ENCODE results near the gene SETX.

The SETX gene

GRCh38 chr9:132346177-132346576, 8.6 kb downstream of the SETX start:
- Histone ChIP-seq H3K79me2 (ENCODE audit: low read length) (peaks cover 24% of the 10 kb centered on the region), H2AFZ (ENCODE audit: low read depth, low read length) (no peak overlapping the region), H3K4me2 (ENCODE audit: low read length) (no peak overlapping the region), H3K27ac (ENCODE audit: low read length) (no peak overlapping the region), H3K4me3 (ENCODE audit: low read length) (no peak overlapping the region), H4K20me1 (ENCODE audit: insufficient read depth, low read length) (peaks cover 13% of the 10 kb centered on the region; the same call in 1 of the 2 replicates), H3K36me3 (replicated peaks; ENCODE audit: low read depth, low read length) (peaks cover 68% of the 10 kb centered on the region), H3K4me1 (ENCODE audit: low read length) (peaks cover 8% of the 10 kb centered on the region), H3K9ac (ENCODE audit: low read length) (no peak overlapping the region), H3K27me3 (ENCODE audit: low read depth, low read length) (no peaks in the 10 kb centered on the region), H3K9me3 (ENCODE audit: insufficient read depth, low read length) (no peaks in the 10 kb centered on the region)
- TF ChIP-seq CTCF (IDR thresholded peaks at IDR 0.05; ENCODE audit: low read depth, low read length) (no peak), EZH2phosphoT487 (IDR thresholded peaks at IDR 0.05; ENCODE audit: low read depth) (no peak)

GRCh38 chr9:132341177-132341840, 13.5 kb downstream of the SETX start:
- no peak for TF ChIP-seq EZH2phosphoT487 (IDR thresholded peaks at IDR 0.05; ENCODE audit: low read depth)
- no peak for TF ChIP-seq CTCF (IDR thresholded peaks at IDR 0.05; ENCODE audit: low read depth, low read length)
- H3K4me3 ChIP-seq (ENCODE audit: low read length) = no peak overlapping the region
- H2AFZ ChIP-seq (ENCODE audit: low read depth, low read length) = no peak overlapping the region
- no peak overlapping the region for H3K27ac ChIP-seq (ENCODE audit: low read length)
- H3K4me2 ChIP-seq (ENCODE audit: low read length) = no peak overlapping the region
- H3K79me2 ChIP-seq (ENCODE audit: low read length) = no peaks in the 10 kb centered on the region; the same call in 1 of the 2 replicates
- H3K9me3 ChIP-seq (ENCODE audit: insufficient read depth, low read length) = no peaks in the 10 kb centered on the region
- H3K9ac ChIP-seq (ENCODE audit: low read length) = no peak overlapping the region
- H3K27me3 ChIP-seq (ENCODE audit: low read depth, low read length) = no peaks in the 10 kb centered on the region
- peaks cover 8% of the 10 kb centered on the region; the same call in 1 of the 2 replicates for H4K20me1 ChIP-seq (ENCODE audit: insufficient read depth, low read length)
- peaks cover 66% of the 10 kb centered on the region for H3K36me3 ChIP-seq (replicated peaks; ENCODE audit: low read depth, low read length)
- H3K4me1 ChIP-seq (ENCODE audit: low read length) = no peaks in the 10 kb centered on the region

GRCh38 chr9:132334364-132334763, 20.4 kb downstream of the SETX start:
- peaks cover 66% of the 10 kb centered on the region for H3K36me3 ChIP-seq (replicated peaks; ENCODE audit: low read depth, low read length)

GRCh38 chr9:132333556-132333955, 21.2 kb downstream of the SETX start:
- H3K4me1 ChIP-seq (ENCODE audit: low read length) = no peaks in the 10 kb centered on the region
- H2AFZ ChIP-seq (ENCODE audit: low read depth, low read length) = no peak overlapping the region
- no peak overlapping the region for H3K27ac ChIP-seq (ENCODE audit: low read length)
- H3K4me3 ChIP-seq (ENCODE audit: low read length) = no peak overlapping the region
- no peak overlapping the region for H3K4me2 ChIP-seq (ENCODE audit: low read length)
- TF ChIP-seq CTCF (IDR thresholded peaks at IDR 0.05; ENCODE audit: low read depth, low read length) (no peak), EZH2phosphoT487 (IDR thresholded peaks at IDR 0.05; ENCODE audit: low read depth) (no peak)
- peaks cover 74% of the 10 kb centered on the region for H3K36me3 ChIP-seq (replicated peaks; ENCODE audit: low read depth, low read length)
- H3K27me3 ChIP-seq (ENCODE audit: low read depth, low read length) = no peaks in the 10 kb centered on the region
- no peak overlapping the region for H3K9ac ChIP-seq (ENCODE audit: low read length)
- H3K9me3 ChIP-seq (ENCODE audit: insufficient read depth, low read length) = no peaks in the 10 kb centered on the region
- peaks cover 17% of the 10 kb centered on the region for H4K20me1 ChIP-seq (ENCODE audit: insufficient read depth, low read length)
- H3K79me2 ChIP-seq (ENCODE audit: low read length) = no peaks in the 10 kb centered on the region

More at GRCh38 chr9:132334364-132334763, 20.4 kb downstream of the SETX start:
- no peak overlapping the region for H3K4me3 ChIP-seq (ENCODE audit: low read length)
- peaks cover 17% of the 10 kb centered on the region for H4K20me1 ChIP-seq (ENCODE audit: insufficient read depth, low read length)
- H3K27me3 ChIP-seq (ENCODE audit: low read depth, low read length) = no peaks in the 10 kb centered on the region
- TF ChIP-seq CTCF (IDR thresholded peaks at IDR 0.05; ENCODE audit: low read depth, low read length) (no peak), EZH2phosphoT487 (IDR thresholded peaks at IDR 0.05; ENCODE audit: low read depth) (no peak)
- no peak overlapping the region for H3K4me2 ChIP-seq (ENCODE audit: low read length)
- no peak overlapping the region for H2AFZ ChIP-seq (ENCODE audit: low read depth, low read length)
- H3K4me1 ChIP-seq (ENCODE audit: low read length) = no peaks in the 10 kb centered on the region
- no peaks in the 10 kb centered on the region for H3K9me3 ChIP-seq (ENCODE audit: insufficient read depth, low read length)
- H3K27ac ChIP-seq (ENCODE audit: low read length) = no peak overlapping the region
- H3K79me2 ChIP-seq (ENCODE audit: low read length) = no peaks in the 10 kb centered on the region
- H3K9ac ChIP-seq (ENCODE audit: low read length) = no peak overlapping the region

All from OCI-LY3 (cell line).